SK-N-SH treated with all-trans-retinoic acid at 6 μM for 48 hours (cell line): ENCODE results near the gene ADGRG4.

Experiments
- ATAC-seq: fragments of 200-7000 bp; cut with Tn5 transposase; 3 replicates; pipeline ENCODE4 v1.9.1; 2020; ENCODE audit warnings: mild to moderate bottlenecking, moderate library complexity
- ARNTL ChIP-seq: fragments of 450-650 bp; formaldehyde crosslinking; IDR thresholded peaks from 2 replicates; pipeline ENCODE4 v1.5.0; 2020; ENCODE audit warnings: low read depth, mild to moderate bottlenecking, moderate library complexity, borderline replicate concordance
- CREB5 ChIP-seq: fragments of 250-450 bp; sonication (Bioruptor Pico); IDR thresholded peaks from 2 replicates; pipeline ENCODE4 v1.5.1; 2020; ENCODE audit warnings: low read depth, mild to moderate bottlenecking, moderate library complexity
- CSDC2 ChIP-seq: fragments of 250-450 bp; sonication (Bioruptor Pico); IDR thresholded peaks from 2 replicates; pipeline ENCODE4 v1.5.0; 2020; ENCODE audit warnings: mild to moderate bottlenecking, moderate library complexity
- ESRRG ChIP-seq: fragments of 250-450 bp; sonication (Bioruptor Pico); IDR thresholded peaks from 2 replicates; pipeline ENCODE4 v1.6.1; 2021; ENCODE audit warnings: mild to moderate bottlenecking
- GLIS3 ChIP-seq: fragments of 250-450 bp; sonication (Bioruptor Pico); IDR thresholded peaks from 2 replicates; pipeline ENCODE4 v1.5.0; 2020; ENCODE audit warnings: mild to moderate bottlenecking, moderate library complexity
- ISL1 ChIP-seq: fragments of 250-450 bp; sonication (Bioruptor Pico); IDR thresholded peaks from 2 replicates; pipeline ENCODE4 v2.1.2; 2022; ENCODE audit warnings: mild to moderate bottlenecking, moderate library complexity
- OSR1 ChIP-seq: fragments of 250-450 bp; sonication (Bioruptor Pico); IDR thresholded peaks from 2 replicates; pipeline ENCODE4 v1.8.0; 2022; ENCODE audit warnings: moderate library complexity, mild to moderate bottlenecking, inconsistent platforms
- PATZ1 ChIP-seq: fragments of 250-450 bp; sonication (Bioruptor Pico); IDR thresholded peaks from 2 replicates; pipeline ENCODE4 v1.8.0; 2020; ENCODE audit warnings: mild to moderate bottlenecking, moderate library complexity, borderline replicate concordance
- POU6F1 ChIP-seq: fragments of 250-450 bp; sonication (Bioruptor Pico); IDR thresholded peaks from 2 replicates; pipeline ENCODE4 v1.8.0; 2021; ENCODE audit warnings: low read depth, mild to moderate bottlenecking, moderate library complexity, borderline replicate concordance
- PPARA ChIP-seq: fragments of 250-450 bp; sonication (Bioruptor Pico); IDR thresholded peaks from 2 replicates; pipeline ENCODE4 v1.5.0; 2020; ENCODE audit warnings: mild to moderate bottlenecking, borderline replicate concordance
- RARB ChIP-seq: fragments of 250-450 bp; sonication (Bioruptor Pico); IDR thresholded peaks from 2 replicates; pipeline ENCODE4 v1.8.0; 2021; ENCODE audit warnings: mild to moderate bottlenecking, moderate library complexity
- SNAI2 ChIP-seq: fragments of 250-450 bp; sonication (Bioruptor Pico); IDR thresholded peaks from 2 replicates; pipeline ENCODE4 v1.5.0; 2020; ENCODE audit warnings: mild to moderate bottlenecking, moderate library complexity
- TCF4 ChIP-seq: fragments of 250-450 bp; sonication (Bioruptor Pico); IDR thresholded peaks from 2 replicates; pipeline ENCODE4 v1.8.0; 2021; ENCODE audit warnings: mild to moderate bottlenecking, moderate library complexity, borderline replicate concordance
- TOX ChIP-seq: fragments of 250-450 bp; sonication (Bioruptor Pico); IDR thresholded peaks from 2 replicates; pipeline ENCODE4 v1.8.0; 2021; ENCODE audit warnings: mild to moderate bottlenecking, moderate library complexity, borderline replicate concordance
- TSHZ2 ChIP-seq: fragments of 250-450 bp; sonication (Bioruptor Pico); IDR thresholded peaks from 2 replicates; pipeline ENCODE4 v1.5.0; 2020; ENCODE audit warnings: mild to moderate bottlenecking, moderate library complexity
- ZC3H10 ChIP-seq: fragments of 250-450 bp; sonication (Bioruptor Pico); IDR thresholded peaks from 2 replicates; pipeline ENCODE4 v1.5.1; 2021; ENCODE audit warnings: mild to moderate bottlenecking, moderate library complexity
- ZFP30 ChIP-seq: fragments of 450-650 bp; formaldehyde crosslinking; IDR thresholded peaks from 2 replicates; pipeline ENCODE4 v1.5.0; 2022; ENCODE audit warnings: mild to moderate bottlenecking, moderate library complexity
- ZNF565 ChIP-seq: fragments of 450-650 bp; formaldehyde crosslinking; conservative IDR thresholded peaks from 2 replicates; pipeline ENCODE4 v1.5.0; 2020; ENCODE audit warnings: low read depth, mild to moderate bottlenecking, moderate library complexity
- ZNF70 ChIP-seq: fragments of 450-650 bp; formaldehyde crosslinking; IDR thresholded peaks from 2 replicates; pipeline ENCODE4 v1.5.0; 2020; ENCODE audit warnings: mild to moderate bottlenecking, moderate library complexity
- ZNF8 ChIP-seq: fragments of 450-650 bp; formaldehyde crosslinking; IDR thresholded peaks from 2 replicates; pipeline ENCODE4 v1.5.0; 2020; ENCODE audit warnings: mild to moderate bottlenecking, moderate library complexity

Gene ADGRG4

GRCh38 chrX:136291824-136292223, 8.9 kb upstream of the ADGRG4 start:
- TF ChIP-seq ZNF565 (no peak), TSHZ2 (CRISPR knock-in tag) (no peak), CREB5 (CRISPR knock-in tag) (no peak), PATZ1 (no peak), SNAI2 (no peak), ARNTL (CRISPR knock-in tag) (no peak)
- TF ChIP-seq, all 23 proteins: peak for 0
- ATAC-seq: no peak

- no peak for ATAC-seq
- TF ChIP-seq CSDC2 (no peak), ZNF8 (no peak), ESRRG (no peak), POU6F1 (CRISPR knock-in tag) (no peak), ZFP30 (CRISPR knock-in tag) (no peak), RARB (CRISPR knock-in tag) (no peak), TOX (CRISPR knock-in tag) (no peak), TCF4 (no peak), ZC3H10 (CRISPR knock-in tag) (no peak), ZNF70 (CRISPR knock-in tag) (no peak)
- TF ChIP-seq, all 23 proteins: peak for 0
These were observed 8.1 kb upstream of the ADGRG4 start for GRCh38 chrX:136292656-136293055.

GRCh38 chrX:136295380-136295779, 5.4 kb upstream of the ADGRG4 start:
- no peak for ATAC-seq
- TF ChIP-seq CREB5 (CRISPR knock-in tag): no peak
- TF ChIP-seq, all 23 proteins: peak for 0

- no peak for ATAC-seq
- TF ChIP-seq ESRRG (no peak), ZNF70 (CRISPR knock-in tag) (no peak), CSDC2 (no peak), ARNTL (CRISPR knock-in tag) (no peak), TSHZ2 (CRISPR knock-in tag) (no peak), POU6F1 (CRISPR knock-in tag) (no peak), ZNF8 (no peak), GLIS3 (CRISPR knock-in tag) (no peak), CREB5 (CRISPR knock-in tag) (no peak), PPARA (CRISPR knock-in tag) (no peak), TOX (CRISPR knock-in tag) (no peak), SNAI2 (no peak), OSR1 (CRISPR knock-in tag) (no peak), ZNF565 (no peak), ISL1 (CRISPR knock-in tag) (no peak), ZC3H10 (CRISPR knock-in tag) (no peak)
These were observed 2.3 kb downstream of the ADGRG4 start for GRCh38 chrX:136303041-136303440.
